Progenitor cell of endocrine pancreas (in vitro differentiated cells): ENCODE data around the gene PRDM5. TPM values are rescaled to one million over a fixed set of nuclear protein-coding genes. Genes with fewer than 3 reads are reported as not detected.
"Not testable (repeated sequence)": the region's sequence is repeated elsewhere in the genome, so short reads cannot be mapped to it uniquely, and the experiment has no call there.

ENCODE experiments used
- DNase-seq: peaks from one replicate; pipeline ENCODE4 v3.0.0; 2021; ENCODE audit warnings: low spot score; ENCODE audit not compliant: unreplicated experiment
- H3K27ac Mint-ChIP-seq: 2 replicates; pipeline ENCODE4 v1.8.0; 2021; ENCODE audit warnings: mild to moderate bottlenecking, moderate library complexity, mixed read lengths
- H3K27me3 Mint-ChIP-seq: 2 replicates; pipeline ENCODE4 v1.8.0; 2021; ENCODE audit warnings: mixed read lengths
- H3K36me3 Mint-ChIP-seq: 2 replicates; pipeline ENCODE4 v1.8.0; 2022; ENCODE audit warnings: mixed read lengths; ENCODE audit not compliant: insufficient read depth
- H3K4me1 Mint-ChIP-seq: 2 replicates; pipeline ENCODE4 v1.8.0; 2021; ENCODE audit warnings: low read depth, mixed read lengths
- H3K4me3 Mint-ChIP-seq: 2 replicates; pipeline ENCODE4 v1.8.0; 2021; ENCODE audit warnings: low read depth, mild to moderate bottlenecking, moderate library complexity, mixed read lengths
- H3K9me3 Mint-ChIP-seq: 2 replicates; pipeline ENCODE4 v1.8.0; 2021; ENCODE audit warnings: low read depth, mixed read lengths
- CTCF ChIP-seq: fragments of 200-600 bp; sonication (generic); IDR thresholded peaks from one replicate; pipeline ENCODE4 v1.5.0; 2021; ENCODE audit warnings: antibody characterized with exemption, mild to moderate bottlenecking; ENCODE audit not compliant: unreplicated experiment
- total RNA-seq: library from RNA; stranded (reverse); gene quantifications from 2 replicates; pipeline ENCODE4 v1.2.1, GENCODE V29; 2021

Gene PRDM5
- total RNA-seq, 1 donor from 2014 or later = 18.9 TPM

DNA sequence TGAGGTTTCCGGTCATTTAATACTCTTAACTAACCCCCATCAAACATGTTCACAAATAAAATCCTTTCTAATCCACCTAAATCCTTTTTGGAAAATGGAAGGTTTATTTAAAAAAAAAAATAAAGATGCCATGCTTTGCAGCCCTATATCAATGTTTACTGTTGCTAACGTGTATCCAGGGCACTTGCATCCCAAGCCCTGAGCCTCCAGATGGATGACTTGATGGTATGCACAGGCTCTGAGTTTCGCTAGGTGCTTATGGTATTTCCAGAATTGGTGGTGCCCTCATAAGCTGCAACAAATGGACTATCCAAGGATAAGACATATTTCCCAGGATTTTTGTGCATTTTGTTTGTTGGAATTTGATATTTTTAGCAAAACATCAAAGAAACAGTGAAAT, 257.7 kb downstream of the PRDM5 start:
- H3K27ac Mint-ChIP-seq = no peak overlapping the region
- H3K27me3 Mint-ChIP-seq = no peaks in the 10 kb centered on the region
- no peak for TF ChIP-seq CTCF
- no peaks in the 10 kb centered on the region for H3K36me3 Mint-ChIP-seq
- no peak for DNase-seq
- no peaks in the 10 kb centered on the region for H3K9me3 Mint-ChIP-seq
- no peak overlapping the region for H3K4me3 Mint-ChIP-seq
- H3K4me1 Mint-ChIP-seq = no peaks in the 10 kb centered on the region

GRCh38 chr4:120659616-120660170, 262.8 kb downstream of the PRDM5 start:
- no peaks in the 10 kb centered on the region for H3K4me1 Mint-ChIP-seq
- no peaks in the 10 kb centered on the region for H3K36me3 Mint-ChIP-seq
- no peaks in the 10 kb centered on the region for H3K27me3 Mint-ChIP-seq
- H3K27ac Mint-ChIP-seq = no peak overlapping the region
- H3K9me3 Mint-ChIP-seq = no peaks in the 10 kb centered on the region
- DNase-seq = no peak
- H3K4me3 Mint-ChIP-seq = no peak overlapping the region
- no peak for TF ChIP-seq CTCF

- Mint-ChIP-seq H3K4me1 (no peaks in the 10 kb centered on the region), H3K27me3 (no peaks in the 10 kb centered on the region), H3K9me3 (no peaks in the 10 kb centered on the region), H3K27ac (no peak overlapping the region), H3K4me3 (no peak overlapping the region), H3K36me3 (no peaks in the 10 kb centered on the region)
- DNase-seq = no peak
- TF ChIP-seq CTCF = no peak
Measured at GRCh38 chr4:120658772-120659171, 263.8 kb downstream of the PRDM5 start.

DNA sequence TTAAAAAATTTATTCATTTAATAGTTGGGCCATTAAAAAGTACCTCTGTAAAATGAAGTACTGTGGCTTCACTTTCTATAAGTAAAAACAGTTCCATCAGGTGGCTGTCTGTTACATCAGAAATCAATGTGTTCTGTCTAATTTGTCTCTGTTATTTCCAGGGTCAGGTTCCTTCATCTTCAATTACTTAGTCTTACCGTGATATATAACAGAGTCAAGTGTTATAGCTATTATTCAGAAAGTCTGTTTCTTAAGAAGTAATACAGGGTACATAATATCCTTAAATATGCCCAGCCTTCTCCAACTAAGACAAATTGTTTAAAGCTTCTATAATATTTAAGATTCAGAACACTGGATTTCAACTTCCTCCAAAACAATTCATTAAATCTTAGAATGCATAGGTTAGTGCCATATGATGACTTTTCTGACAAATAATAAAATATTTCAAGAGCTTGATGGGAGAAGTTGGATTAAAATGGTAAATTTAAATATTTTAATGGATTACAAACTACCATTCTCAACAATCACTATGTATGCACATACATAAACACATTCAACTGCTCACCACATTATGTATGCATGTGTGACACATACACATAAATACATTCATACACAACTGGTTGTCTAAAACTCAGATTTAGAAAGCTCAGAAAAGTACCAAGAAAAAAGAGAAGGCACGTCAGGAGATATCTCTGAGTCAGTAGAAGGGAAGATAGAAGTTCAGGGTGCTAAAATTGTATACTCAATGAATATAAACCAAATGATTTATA, 268.5 kb downstream of the PRDM5 start:
- H3K27ac Mint-ChIP-seq = no peak overlapping the region
- no peaks in the 10 kb centered on the region for H3K27me3 Mint-ChIP-seq
- no peak overlapping the region for H3K4me3 Mint-ChIP-seq
- H3K4me1 Mint-ChIP-seq = no peaks in the 10 kb centered on the region
- no peak for DNase-seq
- TF ChIP-seq CTCF = no peak
- H3K9me3 Mint-ChIP-seq = peaks cover 2% of the 10 kb centered on the region
- H3K36me3 Mint-ChIP-seq = no peaks in the 10 kb centered on the region

GRCh38 chr4:120648336-120648735, 274.2 kb downstream of the PRDM5 start:
- not testable (repeated sequence) for H3K27me3 Mint-ChIP-seq, H3K36me3 Mint-ChIP-seq, DNase-seq, H3K9me3 Mint-ChIP-seq, H3K4me1 Mint-ChIP-seq
- Mint-ChIP-seq H3K4me3 (peak overlapping the region; percentile 68), H3K27ac (peak overlapping the region; percentile 47)

Other genes with a start within 250 kb of the PRDM5 start
- gene NDNF, start 149.8 kb upstream of the PRDM5 start, total RNA-seq = 0.34 and 0.67 TPM in 2 replicates
- not detected in 2 replicates for gene TNIP3, start 241.6 kb upstream of the PRDM5 start, total RNA-seq